CD4-positive, alpha-beta T cell treated with Interleukin-17A for 4 hours (primary cell): Measurements from ENCODE around the gene CDCP1.
"Not testable (repeated sequence)": the region's sequence is repeated elsewhere in the genome, so short reads cannot be mapped to it uniquely, and the experiment has no call there.

Experiments
- DNase-seq: peaks from one replicate; pipeline ENCODE4 v3.0.0-alpha.2; 2020; ENCODE audit warnings: mixed read lengths

Gene CDCP1

GRCh38 chr3:45081506-45082141, 64.6 kb downstream of the CDCP1 start:
- no peak for DNase-seq

- DNase-seq, result no peak
These were observed 65.4 kb downstream of the CDCP1 start for GRCh38 chr3:45080824-45081223.

GRCh38 chr3:45079715-45080114, 66.5 kb downstream of the CDCP1 start:
- DNase-seq, result no peak

GRCh38 chr3:45078910-45079522, 67.2 kb downstream of the CDCP1 start:
- DNase-seq, result peak; percentile 33

GRCh38 chr3:45078256-45078655, 67.9 kb downstream of the CDCP1 start:
- not testable (repeated sequence) for DNase-seq

GRCh38 chr3:45075821-45076625, 70.2 kb downstream of the CDCP1 start:
- no peak for DNase-seq

GRCh38 chr3:45071075-45071474, 75.1 kb downstream of the CDCP1 start:
- no peak for DNase-seq

GRCh38 chr3:45067941-45068340, 78.2 kb downstream of the CDCP1 start:
- DNase-seq, result no peak

- DNase-seq, result no peak
These were observed 78.7 kb downstream of the CDCP1 start for GRCh38 chr3:45067486-45067885.

GRCh38 chr3:45066109-45066801, 79.9 kb downstream of the CDCP1 start:
- DNase-seq, result no peak

- DNase-seq, result no peak
These were observed 80.8 kb downstream of the CDCP1 start for GRCh38 chr3:45065373-45065720.

GRCh38 chr3:45064512-45065372, 81.4 kb downstream of the CDCP1 start:
- no peak for DNase-seq

GRCh38 chr3:45062697-45063070, 83.5 kb downstream of the CDCP1 start:
- no peak for DNase-seq

- no peak for DNase-seq
These were observed 85.8 kb downstream of the CDCP1 start for GRCh38 chr3:45060165-45060892.

GRCh38 chr3:45059132-45059531, 87.0 kb downstream of the CDCP1 start:
- no peak for DNase-seq

- no peak for DNase-seq
These were observed 88.6 kb downstream of the CDCP1 start for GRCh38 chr3:45057557-45057956.

- no peak for DNase-seq
These were observed 89.4 kb downstream of the CDCP1 start for GRCh38 chr3:45056608-45057301.

- DNase-seq, result no peak
These were observed 90.6 kb downstream of the CDCP1 start for GRCh38 chr3:45055411-45056143.

- DNase-seq, result no peak
These were observed 91.2 kb downstream of the CDCP1 start for GRCh38 chr3:45055032-45055410.

GRCh38 chr3:45054196-45054857, 91.9 kb downstream of the CDCP1 start:
- DNase-seq, result no peak
